HG03159 (cell line): Measurements from ENCODE around the gene ZNF618.

Experiments
- ATAC-seq: cut with Tn5 transposase; IDR thresholded peaks from one replicate; pipeline ENCODE4 v1.9.1; 2021; ENCODE audit warnings: mild to moderate bottlenecking, moderate library complexity; ENCODE audit not compliant: unreplicated experiment

ZNF618 gene, protein sequence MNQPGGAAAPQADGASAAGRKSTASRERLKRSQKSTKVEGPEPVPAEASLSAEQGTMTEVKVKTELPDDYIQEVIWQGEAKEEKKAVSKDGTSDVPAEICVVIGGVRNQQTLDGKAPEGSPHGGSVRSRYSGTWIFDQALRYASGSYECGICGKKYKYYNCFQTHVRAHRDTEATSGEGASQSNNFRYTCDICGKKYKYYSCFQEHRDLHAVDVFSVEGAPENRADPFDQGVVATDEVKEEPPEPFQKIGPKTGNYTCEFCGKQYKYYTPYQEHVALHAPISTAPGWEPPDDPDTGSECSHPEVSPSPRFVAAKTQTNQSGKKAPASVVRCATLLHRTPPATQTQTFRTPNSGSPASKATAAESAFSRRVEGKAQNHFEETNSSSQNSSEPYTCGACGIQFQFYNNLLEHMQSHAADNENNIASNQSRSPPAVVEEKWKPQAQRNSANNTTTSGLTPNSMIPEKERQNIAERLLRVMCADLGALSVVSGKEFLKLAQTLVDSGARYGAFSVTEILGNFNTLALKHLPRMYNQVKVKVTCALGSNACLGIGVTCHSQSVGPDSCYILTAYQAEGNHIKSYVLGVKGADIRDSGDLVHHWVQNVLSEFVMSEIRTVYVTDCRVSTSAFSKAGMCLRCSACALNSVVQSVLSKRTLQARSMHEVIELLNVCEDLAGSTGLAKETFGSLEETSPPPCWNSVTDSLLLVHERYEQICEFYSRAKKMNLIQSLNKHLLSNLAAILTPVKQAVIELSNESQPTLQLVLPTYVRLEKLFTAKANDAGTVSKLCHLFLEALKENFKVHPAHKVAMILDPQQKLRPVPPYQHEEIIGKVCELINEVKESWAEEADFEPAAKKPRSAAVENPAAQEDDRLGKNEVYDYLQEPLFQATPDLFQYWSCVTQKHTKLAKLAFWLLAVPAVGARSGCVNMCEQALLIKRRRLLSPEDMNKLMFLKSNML

GRCh38 chr9:113876151-113876992 is at the start of gene ZNF618:
Gene ZNF618 (plus strand): TSS chr9:113876309. CDS start chr9:113876381, 72 bp downstream.
- no peak for ATAC-seq

DNA sequence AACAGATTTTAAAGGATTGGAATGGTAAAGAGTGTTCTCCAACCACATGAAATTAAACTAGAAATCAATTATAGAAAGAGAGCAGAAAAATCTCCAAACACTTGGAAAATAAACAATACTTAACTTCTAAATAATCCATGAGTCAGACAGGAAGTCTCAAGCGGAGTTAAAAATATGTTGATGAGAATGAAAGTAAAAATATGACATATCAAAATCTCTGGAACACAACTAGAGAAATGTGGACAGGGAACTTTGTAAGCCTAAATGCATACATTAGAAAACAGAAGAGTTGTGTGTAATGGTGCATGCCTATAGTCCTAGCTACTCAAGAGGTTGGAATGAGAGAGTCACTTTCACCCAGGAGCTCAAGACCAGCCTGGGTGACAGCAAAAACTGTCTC is 47.9 kb upstream of the ZNF618 start:
- no peak for ATAC-seq

DNA sequence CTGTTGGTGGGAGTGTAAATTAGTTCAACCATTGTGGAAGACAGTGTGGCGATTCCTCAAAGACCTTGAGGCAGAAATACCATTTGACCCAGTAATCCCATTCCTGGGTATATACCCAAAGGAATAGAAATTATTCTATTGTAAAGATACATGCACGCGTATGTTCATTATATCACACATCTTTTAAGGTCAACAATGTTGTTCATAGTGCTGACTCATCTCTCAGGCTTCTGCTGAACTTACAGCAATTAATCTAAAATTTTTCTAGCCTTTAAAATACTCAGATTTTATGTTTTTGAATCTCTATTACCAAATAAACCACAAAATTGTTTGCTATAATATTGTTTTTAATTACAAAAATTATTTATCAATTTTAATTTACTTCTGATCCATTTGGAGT is 38.8 kb upstream of the ZNF618 start:
- ATAC-seq: no peak

- ATAC-seq: no peak
These were observed 34.0 kb upstream of the ZNF618 start for GRCh38 chr9:113842086-113842485.

DNA sequence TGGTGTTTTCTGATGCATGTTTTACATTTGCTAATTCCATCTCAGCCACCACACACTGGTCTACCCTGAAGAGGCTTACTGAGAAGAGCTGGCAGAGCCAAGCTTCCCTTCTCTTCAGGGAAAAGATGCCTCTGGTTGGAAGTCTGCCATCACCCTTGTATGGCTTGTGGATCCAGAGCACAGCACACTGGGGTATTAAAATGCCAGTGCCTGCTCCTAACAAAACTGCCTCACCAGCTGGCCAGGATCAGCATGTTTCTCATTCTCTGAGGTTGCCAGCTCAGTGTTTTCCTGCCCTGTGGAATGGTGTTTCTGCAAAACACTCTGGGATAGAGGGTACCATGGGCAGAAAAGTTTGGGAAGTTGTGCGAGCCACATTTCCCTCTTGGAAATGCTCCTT is 31.6 kb upstream of the ZNF618 start:
- ATAC-seq: no peak

GRCh38 chr9:113851359-113851758 is 24.8 kb upstream of the ZNF618 start:
- ATAC-seq: no peak

GRCh38 chr9:113851873-113852272 is 24.2 kb upstream of the ZNF618 start:
- no peak for ATAC-seq

DNA sequence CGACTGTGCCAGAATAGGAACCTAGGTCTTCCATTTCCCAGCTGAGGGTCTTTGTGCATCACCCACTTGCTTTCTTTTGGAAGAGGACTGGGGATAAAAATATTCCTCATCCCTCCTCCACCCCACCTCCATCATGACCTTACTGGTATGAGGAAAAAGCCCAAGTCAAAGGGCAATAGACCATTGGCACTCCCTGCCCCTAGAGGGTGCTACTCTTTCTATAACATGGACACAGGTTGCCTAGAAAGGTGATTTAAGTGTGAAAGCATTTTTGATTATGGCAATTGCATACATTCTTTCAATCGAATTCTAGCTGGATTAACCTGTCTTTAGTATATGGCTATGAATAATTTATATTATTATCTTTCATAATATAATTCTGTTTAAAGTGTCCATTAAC is 22.8 kb upstream of the ZNF618 start:
- no peak for ATAC-seq

- no peak for ATAC-seq
These were observed 21.8 kb upstream of the ZNF618 start for GRCh38 chr9:113854310-113854709.

GRCh38 chr9:113857875-113858274 is 18.2 kb upstream of the ZNF618 start:
- ATAC-seq: no peak

DNA sequence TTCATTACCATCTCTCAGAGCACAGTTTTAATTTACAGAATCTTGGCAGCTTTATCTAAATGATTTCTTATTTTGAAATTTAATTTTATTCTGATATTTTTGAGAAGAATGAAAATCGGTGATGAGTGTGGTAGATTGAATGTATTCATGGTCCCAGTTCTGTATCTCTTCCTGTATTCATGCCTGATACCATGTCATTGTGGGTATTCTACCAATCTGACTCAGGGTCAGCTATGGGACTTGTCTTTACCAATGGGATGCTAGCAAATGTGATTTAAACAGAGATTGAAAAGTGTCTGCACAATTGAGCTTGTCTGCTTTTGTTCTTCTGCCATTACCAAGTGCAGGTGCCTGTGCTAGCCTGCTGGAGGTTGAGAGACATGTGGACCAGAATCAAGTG is 17.8 kb upstream of the ZNF618 start:
- ATAC-seq: no peak

GRCh38 chr9:113863345-113863744 is 12.8 kb upstream of the ZNF618 start:
- ATAC-seq: no peak

- no peak for ATAC-seq
These were observed 7.6 kb upstream of the ZNF618 start for GRCh38 chr9:113868501-113868900.

- ATAC-seq: no peak
These were observed 3.5 kb upstream of the ZNF618 start for GRCh38 chr9:113872485-113873143.

- ATAC-seq: no peak
These were observed 2.7 kb upstream of the ZNF618 start for GRCh38 chr9:113873446-113873845.

- no peak for ATAC-seq
These were observed 2.2 kb upstream of the ZNF618 start for GRCh38 chr9:113873926-113874325.

DNA sequence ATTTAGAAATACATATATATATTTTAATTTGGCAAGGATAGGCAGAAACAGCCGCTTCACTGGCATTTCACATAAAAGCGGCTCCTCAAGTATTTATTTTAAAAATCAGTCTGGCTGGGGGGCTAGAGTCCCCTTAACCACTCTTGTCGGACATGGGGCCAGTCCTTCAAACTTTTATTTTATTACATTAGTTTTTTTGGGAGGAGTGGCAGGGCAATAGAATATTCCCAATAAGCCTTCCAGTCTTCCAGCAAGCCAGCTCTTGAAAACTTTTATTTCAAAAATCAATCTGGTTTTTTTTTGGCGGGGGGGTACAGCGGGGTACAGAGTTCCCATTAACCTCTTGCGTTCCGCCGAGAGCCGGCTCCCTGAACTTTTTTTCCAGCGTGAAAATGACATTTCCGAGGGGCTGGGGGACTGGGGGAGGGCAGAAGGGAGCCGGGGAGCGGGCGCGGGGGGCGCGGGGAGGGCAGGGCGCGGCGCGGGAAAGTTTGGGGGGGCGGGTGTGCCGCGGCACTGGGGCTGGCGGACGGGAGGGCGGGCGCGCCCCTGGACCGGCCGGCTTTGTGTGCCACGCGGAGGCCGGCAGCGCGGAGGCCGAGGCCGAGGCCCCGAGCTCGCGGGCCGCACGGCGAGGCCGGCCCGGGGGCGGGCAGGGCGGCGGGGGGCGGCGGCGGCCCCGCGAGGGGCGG is 504 bp upstream of the ZNF618 start:
- no peak for ATAC-seq

- ATAC-seq: no peak
These were observed 872 bp downstream of the ZNF618 start for GRCh38 chr9:113876993-113877368.

GRCh38 chr9:113879318-113879717 is 3.2 kb downstream of the ZNF618 start:
- no peak for ATAC-seq

DNA sequence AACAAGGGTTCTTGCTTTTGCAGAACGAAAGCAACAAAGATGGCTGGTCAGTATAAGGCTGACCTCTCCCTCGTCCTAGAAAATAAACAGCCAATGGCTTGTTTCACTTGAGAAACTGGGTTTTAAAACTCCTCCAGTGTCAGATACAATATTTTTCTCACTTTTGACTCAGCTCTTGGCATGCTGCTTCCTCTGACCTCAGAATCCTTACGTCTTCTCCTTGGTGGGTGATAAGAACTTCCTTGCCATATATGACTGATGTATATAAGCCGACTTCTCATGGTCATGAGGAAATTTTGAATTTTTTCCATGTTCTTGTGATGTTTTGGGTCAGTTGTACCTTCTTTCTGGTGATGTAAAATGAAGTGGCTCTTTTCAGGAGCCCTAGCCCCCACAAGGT is 3.8 kb downstream of the ZNF618 start:
- no peak for ATAC-seq
